Measurements from ENCODE around the gene EGR1. TPM values are rescaled to one million over a fixed set of nuclear protein-coding genes. Genes with fewer than 3 reads are reported as not detected.

Gene EGR1
- total and polyA plus RNA-seq, 4 donors: 1.4 to 88.7 (median 13.1) TPM

DNA sequence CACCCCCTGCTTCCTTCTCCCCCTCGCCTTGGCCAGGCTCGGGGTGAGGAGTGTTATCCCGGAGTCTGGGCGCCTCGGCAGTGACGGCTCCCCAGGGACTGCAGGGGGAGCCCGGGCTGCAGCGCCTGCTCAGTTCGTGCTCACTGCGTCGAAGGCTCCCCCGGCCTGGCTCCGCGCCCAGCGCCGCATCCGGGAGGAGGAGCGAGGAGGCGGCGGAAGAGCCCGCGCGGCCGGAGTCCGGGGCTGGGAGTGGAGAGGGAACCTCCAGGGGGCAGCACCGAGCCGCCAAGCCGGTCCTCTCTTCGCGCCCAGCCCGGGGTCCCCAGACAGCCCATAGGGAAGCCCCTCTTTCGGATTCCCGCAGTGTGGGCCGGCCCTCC lies 1.3 kb upstream of the EGR1 start:
- DNase-seq (ENCODE audit: low spot score): peak; percentile 94
- TF ChIP-seq FOXA2 (IDR thresholded peaks at IDR 0.05): no peak
- TF ChIP-seq HNF4G (IDR thresholded peaks at IDR 0.05): no peak
- TF ChIP-seq YY1 (IDR thresholded peaks at IDR 0.05): peak; percentile 2
- no peak for TF ChIP-seq RXRA (IDR thresholded peaks at IDR 0.05)
- TF ChIP-seq, protein P1, sequence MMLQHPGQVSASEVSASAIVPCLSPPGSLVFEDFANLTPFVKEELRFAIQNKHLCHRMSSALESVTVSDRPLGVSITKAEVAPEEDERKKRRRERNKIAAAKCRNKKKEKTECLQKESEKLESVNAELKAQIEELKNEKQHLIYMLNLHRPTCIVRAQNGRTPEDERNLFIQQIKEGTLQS (IDR thresholded peaks at IDR 0.05): no peak
- no peak for TF ChIP-seq JUND (IDR thresholded peaks at IDR 0.05)
- no peak for TF ChIP-seq FOXA1 (IDR thresholded peaks at IDR 0.05)
- no peak for TF ChIP-seq NR2F2 (IDR thresholded peaks at IDR 0.05)
- TF ChIP-seq, protein P2, sequence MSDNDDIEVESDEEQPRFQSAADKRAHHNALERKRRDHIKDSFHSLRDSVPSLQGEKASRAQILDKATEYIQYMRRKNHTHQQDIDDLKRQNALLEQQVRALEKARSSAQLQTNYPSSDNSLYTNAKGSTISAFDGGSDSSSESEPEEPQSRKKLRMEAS (IDR thresholded peaks at IDR 0.05): no peak
- TF ChIP-seq HNF4A (conservative IDR thresholded peaks at IDR 0.05): peak in 1 of 2 donors; percentile 9
- no peak for TF ChIP-seq TAF1 (conservative IDR thresholded peaks at IDR 0.05)
- TF ChIP-seq GABPA (IDR thresholded peaks at IDR 0.05 in 1 of 2, conservative IDR thresholded peaks at IDR 0.05 in 1 of 2): peak in 1 of 2 donors; percentile 6
- TF ChIP-seq, protein P3, sequence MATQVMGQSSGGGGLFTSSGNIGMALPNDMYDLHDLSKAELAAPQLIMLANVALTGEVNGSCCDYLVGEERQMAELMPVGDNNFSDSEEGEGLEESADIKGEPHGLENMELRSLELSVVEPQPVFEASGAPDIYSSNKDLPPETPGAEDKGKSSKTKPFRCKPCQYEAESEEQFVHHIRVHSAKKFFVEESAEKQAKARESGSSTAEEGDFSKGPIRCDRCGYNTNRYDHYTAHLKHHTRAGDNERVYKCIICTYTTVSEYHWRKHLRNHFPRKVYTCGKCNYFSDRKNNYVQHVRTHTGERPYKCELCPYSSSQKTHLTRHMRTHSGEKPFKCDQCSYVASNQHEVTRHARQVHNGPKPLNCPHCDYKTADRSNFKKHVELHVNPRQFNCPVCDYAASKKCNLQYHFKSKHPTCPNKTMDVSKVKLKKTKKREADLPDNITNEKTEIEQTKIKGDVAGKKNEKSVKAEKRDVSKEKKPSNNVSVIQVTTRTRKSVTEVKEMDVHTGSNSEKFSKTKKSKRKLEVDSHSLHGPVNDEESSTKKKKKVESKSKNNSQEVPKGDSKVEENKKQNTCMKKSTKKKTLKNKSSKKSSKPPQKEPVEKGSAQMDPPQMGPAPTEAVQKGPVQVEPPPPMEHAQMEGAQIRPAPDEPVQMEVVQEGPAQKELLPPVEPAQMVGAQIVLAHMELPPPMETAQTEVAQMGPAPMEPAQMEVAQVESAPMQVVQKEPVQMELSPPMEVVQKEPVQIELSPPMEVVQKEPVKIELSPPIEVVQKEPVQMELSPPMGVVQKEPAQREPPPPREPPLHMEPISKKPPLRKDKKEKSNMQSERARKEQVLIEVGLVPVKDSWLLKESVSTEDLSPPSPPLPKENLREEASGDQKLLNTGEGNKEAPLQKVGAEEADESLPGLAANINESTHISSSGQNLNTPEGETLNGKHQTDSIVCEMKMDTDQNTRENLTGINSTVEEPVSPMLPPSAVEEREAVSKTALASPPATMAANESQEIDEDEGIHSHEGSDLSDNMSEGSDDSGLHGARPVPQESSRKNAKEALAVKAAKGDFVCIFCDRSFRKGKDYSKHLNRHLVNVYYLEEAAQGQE (IDR thresholded peaks at IDR 0.05): no peak
- TF ChIP-seq RAD21 (IDR thresholded peaks at IDR 0.05): peak; percentile 73 to 74
- TF ChIP-seq, protein P4, sequence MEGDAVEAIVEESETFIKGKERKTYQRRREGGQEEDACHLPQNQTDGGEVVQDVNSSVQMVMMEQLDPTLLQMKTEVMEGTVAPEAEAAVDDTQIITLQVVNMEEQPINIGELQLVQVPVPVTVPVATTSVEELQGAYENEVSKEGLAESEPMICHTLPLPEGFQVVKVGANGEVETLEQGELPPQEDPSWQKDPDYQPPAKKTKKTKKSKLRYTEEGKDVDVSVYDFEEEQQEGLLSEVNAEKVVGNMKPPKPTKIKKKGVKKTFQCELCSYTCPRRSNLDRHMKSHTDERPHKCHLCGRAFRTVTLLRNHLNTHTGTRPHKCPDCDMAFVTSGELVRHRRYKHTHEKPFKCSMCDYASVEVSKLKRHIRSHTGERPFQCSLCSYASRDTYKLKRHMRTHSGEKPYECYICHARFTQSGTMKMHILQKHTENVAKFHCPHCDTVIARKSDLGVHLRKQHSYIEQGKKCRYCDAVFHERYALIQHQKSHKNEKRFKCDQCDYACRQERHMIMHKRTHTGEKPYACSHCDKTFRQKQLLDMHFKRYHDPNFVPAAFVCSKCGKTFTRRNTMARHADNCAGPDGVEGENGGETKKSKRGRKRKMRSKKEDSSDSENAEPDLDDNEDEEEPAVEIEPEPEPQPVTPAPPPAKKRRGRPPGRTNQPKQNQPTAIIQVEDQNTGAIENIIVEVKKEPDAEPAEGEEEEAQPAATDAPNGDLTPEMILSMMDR (IDR thresholded peaks at IDR 0.05; ENCODE audit: low read depth, low read length, missing input control): peak; percentile 73
- TF ChIP-seq SP1 (IDR thresholded peaks at IDR 0.05): peak; percentile 37
- TF ChIP-seq, protein P5, sequence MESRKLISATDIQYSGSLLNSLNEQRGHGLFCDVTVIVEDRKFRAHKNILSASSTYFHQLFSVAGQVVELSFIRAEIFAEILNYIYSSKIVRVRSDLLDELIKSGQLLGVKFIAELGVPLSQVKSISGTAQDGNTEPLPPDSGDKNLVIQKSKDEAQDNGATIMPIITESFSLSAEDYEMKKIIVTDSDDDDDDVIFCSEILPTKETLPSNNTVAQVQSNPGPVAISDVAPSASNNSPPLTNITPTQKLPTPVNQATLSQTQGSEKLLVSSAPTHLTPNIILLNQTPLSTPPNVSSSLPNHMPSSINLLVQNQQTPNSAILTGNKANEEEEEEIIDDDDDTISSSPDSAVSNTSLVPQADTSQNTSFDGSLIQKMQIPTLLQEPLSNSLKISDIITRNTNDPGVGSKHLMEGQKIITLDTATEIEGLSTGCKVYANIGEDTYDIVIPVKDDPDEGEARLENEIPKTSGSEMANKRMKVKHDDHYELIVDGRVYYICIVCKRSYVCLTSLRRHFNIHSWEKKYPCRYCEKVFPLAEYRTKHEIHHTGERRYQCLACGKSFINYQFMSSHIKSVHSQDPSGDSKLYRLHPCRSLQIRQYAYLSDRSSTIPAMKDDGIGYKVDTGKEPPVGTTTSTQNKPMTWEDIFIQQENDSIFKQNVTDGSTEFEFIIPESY (IDR thresholded peaks at IDR 0.05): no peak
- no peak for TF ChIP-seq EGR1 (IDR thresholded peaks at IDR 0.05; ENCODE audit: low read depth in 2 of 2)
- Histone ChIP-seq H3K4me1 (ENCODE audit: control insufficient read depth in 4 of 4, insufficient read depth in 4 of 4, low read length in 3 of 4) (peaks cover 0 to 25% (median 14%) of the 10 kb centered on the region in 4 donors), H3K9me3 (ENCODE audit: control insufficient read depth in 4 of 4, low read length in 3 of 4) (no peaks in the 10 kb centered on the region), H3K27me3 (ENCODE audit: control insufficient read depth in 4 of 4, insufficient read depth in 4 of 4, low read length in 3 of 4) (no peaks in the 10 kb centered on the region), H3K9ac (ENCODE audit: low read depth in 1 of 2, low read length in 2 of 2) (peak overlapping the region; percentile 74 to 76), H3K4me3 (ENCODE audit: low read depth in 1 of 3, low read length in 3 of 3) (peak overlapping the region; percentile 62 to 84 (median 83)), H3K36me3 (ENCODE audit: control insufficient read depth in 4 of 4, insufficient read depth in 3 of 4, low read depth in 1 of 4, low read length in 3 of 4) (peaks cover 2 to 14% (median 13%) of the 10 kb centered on the region in 4 donors), H3K27ac (ENCODE audit: low read depth in 1 of 2, low read length in 2 of 2) (peak overlapping the region; percentile 94 to 95)
- WGBS: under 1% methylated on average over 34 of the region's 34 CpGs
